Stimulated activated naive CD8-positive, alpha-beta T cell treated with anti-CD3 and anti-CD28 coated beads, Interleukin-15, Interleukin-2, amounts not matched to agents 100 ng/mL and 50 ng/mL, for 24 hours (primary cell): Measurements from ENCODE around the gene ERCC2.
"Not testable (repeated sequence)": the region's sequence is repeated elsewhere in the genome, so short reads cannot be mapped to it uniquely, and the experiment has no call there.

Experiments
- H3K27ac Mint-ChIP-seq: one replicate; pipeline ENCODE4 v1.8.0; 2021; ENCODE audit warnings: mild to moderate bottlenecking, mixed read lengths
- H3K27me3 Mint-ChIP-seq: one replicate; pipeline ENCODE4 v1.8.0; 2021; ENCODE audit warnings: mixed read lengths
- H3K36me3 Mint-ChIP-seq: one replicate; pipeline ENCODE4 v1.8.0; 2021; ENCODE audit warnings: low read depth, mixed read lengths
- H3K4me1 Mint-ChIP-seq: one replicate; pipeline ENCODE4 v1.8.0; 2021; ENCODE audit warnings: low read depth, mixed read lengths
- H3K4me3 Mint-ChIP-seq: one replicate; pipeline ENCODE4 v1.8.0; 2021; ENCODE audit warnings: mild to moderate bottlenecking, mixed read lengths
- H3K9me3 Mint-ChIP-seq: one replicate; pipeline ENCODE4 v1.8.0; 2021; ENCODE audit warnings: mixed read lengths

Gene ERCC2

DNA sequence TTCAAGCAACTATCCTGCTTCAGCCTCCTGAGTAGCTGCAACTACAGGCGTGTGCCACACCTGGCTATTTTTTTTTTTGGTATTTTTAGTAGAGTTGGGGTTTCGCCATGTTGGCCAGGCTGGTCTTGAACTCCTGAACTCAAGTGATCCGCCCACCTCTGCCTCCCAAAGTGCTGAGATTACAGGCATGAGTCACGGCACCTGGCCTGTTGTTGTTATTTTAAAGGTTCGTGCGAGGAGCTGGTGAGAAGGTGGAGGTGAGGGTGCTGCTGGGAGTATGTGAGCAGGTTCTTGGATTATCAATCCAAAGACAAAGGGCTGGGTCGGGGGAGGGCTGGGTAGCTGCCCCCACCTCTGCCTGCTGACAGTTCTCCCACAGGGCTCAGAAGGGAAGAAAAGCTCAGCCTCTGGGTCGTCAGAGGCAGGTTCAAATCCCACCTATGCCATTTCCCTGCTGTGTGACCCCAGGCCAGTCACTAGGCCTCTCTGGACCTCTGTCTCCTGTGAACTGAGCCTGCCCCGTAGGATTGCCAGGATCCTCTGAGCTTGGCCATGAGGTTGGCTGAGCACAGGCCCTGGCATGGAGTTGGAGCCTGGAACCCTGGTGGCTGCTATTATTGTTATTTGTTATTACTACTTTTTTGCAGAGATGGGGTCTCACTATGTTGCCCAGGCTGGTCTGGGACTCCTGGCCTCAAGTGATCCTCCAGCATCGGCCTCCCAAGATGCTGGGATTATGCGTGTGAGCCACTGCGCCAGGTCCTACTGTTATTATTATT is 49.2 kb downstream of the ERCC2 start:
- H3K27me3 Mint-ChIP-seq: peaks cover 37% of the 10 kb centered on the region
- H3K27ac Mint-ChIP-seq: no peak overlapping the region
- H3K4me1 Mint-ChIP-seq: no peaks in the 10 kb centered on the region
- no peaks in the 10 kb centered on the region for H3K9me3 Mint-ChIP-seq
- H3K36me3 Mint-ChIP-seq: no peaks in the 10 kb centered on the region
- no peak overlapping the region for H3K4me3 Mint-ChIP-seq

DNA sequence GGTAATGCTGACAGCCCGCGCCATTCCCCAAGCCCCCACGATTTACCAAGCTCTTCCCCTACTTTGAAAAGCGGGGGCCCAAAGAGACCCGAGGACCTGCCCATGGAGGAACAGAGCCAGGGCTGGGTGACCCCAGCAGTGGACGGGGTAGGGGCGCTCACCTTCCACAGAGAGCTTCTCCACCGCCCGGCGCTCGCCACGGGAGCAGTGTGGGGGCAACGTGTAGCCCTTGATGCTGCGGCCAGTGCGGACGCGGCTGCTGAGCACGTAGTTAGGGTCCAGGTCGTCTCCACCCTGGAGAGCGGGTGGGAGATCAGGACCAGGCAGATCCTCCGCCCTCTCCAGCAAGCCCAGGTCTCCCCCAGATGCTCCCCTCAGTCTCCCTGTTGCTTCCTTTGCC is 55.1 kb downstream of the ERCC2 start:
- no peaks in the 10 kb centered on the region for H3K9me3 Mint-ChIP-seq
- H3K4me1 Mint-ChIP-seq: no peaks in the 10 kb centered on the region
- no peak overlapping the region for H3K27ac Mint-ChIP-seq
- no peak overlapping the region for H3K4me3 Mint-ChIP-seq
- H3K27me3 Mint-ChIP-seq: peaks cover 31% of the 10 kb centered on the region
- no peaks in the 10 kb centered on the region for H3K36me3 Mint-ChIP-seq

DNA sequence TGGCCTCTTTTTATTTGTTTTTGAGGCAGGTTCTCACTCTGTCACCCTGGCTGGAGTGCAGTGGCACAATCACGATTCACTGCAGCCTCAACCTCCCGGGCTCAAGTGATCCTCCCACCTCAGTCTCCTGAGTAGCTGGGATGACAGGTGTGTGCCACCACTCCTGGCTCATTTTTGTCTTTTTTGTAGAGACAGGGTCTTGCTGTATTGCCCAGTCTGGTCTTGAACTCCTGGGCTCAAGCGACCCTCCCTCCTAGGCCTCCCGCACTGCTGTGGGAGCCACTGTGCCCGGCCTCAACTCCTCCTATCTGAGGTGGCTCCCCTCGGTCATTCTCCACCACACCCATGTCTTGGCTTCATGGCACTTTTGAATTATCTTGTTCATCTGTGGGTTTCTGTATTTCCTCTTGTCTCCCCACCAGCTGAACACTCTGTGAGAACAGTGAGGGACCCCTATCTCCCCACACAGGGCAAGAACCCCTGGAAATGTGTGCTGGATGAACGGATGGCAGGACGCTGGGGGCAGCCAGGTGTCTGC is 55.6 kb downstream of the ERCC2 start:
- Mint-ChIP-seq H3K27ac (no peak overlapping the region), H3K4me3 (no peak overlapping the region), H3K9me3 (no peaks in the 10 kb centered on the region), H3K27me3 (peaks cover 31% of the 10 kb centered on the region), H3K36me3 (no peaks in the 10 kb centered on the region), H3K4me1 (no peaks in the 10 kb centered on the region)

DNA sequence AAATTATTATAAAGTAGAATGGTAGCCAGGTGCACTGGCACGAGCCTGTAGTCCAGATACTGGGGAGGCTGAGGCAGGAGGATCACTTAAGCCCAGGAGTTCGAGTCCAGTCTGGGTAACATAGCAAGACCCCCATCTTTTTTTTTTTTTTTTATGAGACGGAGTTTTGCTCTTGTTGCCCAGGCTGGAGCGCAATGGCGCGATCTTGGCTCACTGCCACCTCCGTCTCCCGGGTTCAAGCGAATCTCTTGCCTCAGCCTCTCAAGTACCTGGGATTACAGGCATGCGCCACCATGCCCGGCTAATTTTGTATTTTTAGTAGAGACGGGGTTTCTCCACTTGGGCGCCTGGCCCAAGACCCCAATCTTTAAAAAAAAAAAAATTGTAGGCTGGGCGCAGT is 58.1 kb downstream of the ERCC2 start:
- not testable (repeated sequence) for H3K4me3 Mint-ChIP-seq, H3K4me1 Mint-ChIP-seq, H3K36me3 Mint-ChIP-seq, H3K27ac Mint-ChIP-seq, H3K9me3 Mint-ChIP-seq
- H3K27me3 Mint-ChIP-seq: peaks cover 22% of the 10 kb centered on the region

DNA sequence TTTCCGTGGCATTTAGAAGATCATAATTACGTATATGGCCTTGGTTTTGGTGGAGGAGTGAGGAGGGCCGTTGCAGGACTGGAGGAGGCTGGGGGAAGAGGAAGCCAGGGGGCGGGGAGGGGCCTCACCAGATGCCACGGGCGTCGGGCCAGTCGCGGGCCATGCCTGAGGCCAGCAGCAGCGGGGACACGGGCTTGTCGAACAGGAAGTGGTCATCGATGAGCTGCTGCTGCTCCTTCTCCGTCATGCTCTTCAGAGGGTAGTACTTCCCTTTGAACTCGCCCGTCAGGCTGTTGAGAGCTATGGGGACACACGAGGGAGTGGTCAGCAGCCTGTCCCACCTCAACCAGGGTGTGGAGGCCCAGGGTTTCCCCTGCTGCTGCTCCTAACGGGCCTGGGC is 58.8 kb downstream of the ERCC2 start:
- H3K4me3 Mint-ChIP-seq: no peak overlapping the region
- H3K4me1 Mint-ChIP-seq: no peaks in the 10 kb centered on the region
- no peaks in the 10 kb centered on the region for H3K36me3 Mint-ChIP-seq
- H3K27me3 Mint-ChIP-seq: peaks cover 17% of the 10 kb centered on the region
- H3K27ac Mint-ChIP-seq: no peak overlapping the region
- no peaks in the 10 kb centered on the region for H3K9me3 Mint-ChIP-seq

DNA sequence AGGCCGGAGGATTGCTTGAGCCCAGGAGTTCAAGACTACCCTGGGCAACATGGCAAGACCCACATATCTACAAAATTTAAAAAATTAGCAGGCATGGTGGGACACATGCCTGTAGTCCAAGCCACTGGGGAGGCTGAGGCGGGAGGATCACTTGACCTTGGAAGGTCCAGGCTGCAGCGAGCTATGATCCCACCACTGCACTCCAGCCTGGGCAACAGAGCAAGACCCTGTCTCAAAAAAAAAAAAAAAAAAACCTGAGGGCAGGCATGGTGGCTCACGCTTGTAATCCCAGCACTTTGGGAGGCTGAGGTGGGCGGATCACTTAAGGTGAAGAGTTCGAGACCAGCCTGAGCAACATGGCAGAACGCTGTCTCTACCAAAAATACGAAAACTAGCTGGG is 61.1 kb downstream of the ERCC2 start:
- H3K4me1 Mint-ChIP-seq, H3K4me3 Mint-ChIP-seq, H3K36me3 Mint-ChIP-seq, H3K27me3 Mint-ChIP-seq, H3K27ac Mint-ChIP-seq, H3K9me3 Mint-ChIP-seq: not testable (repeated sequence)

DNA sequence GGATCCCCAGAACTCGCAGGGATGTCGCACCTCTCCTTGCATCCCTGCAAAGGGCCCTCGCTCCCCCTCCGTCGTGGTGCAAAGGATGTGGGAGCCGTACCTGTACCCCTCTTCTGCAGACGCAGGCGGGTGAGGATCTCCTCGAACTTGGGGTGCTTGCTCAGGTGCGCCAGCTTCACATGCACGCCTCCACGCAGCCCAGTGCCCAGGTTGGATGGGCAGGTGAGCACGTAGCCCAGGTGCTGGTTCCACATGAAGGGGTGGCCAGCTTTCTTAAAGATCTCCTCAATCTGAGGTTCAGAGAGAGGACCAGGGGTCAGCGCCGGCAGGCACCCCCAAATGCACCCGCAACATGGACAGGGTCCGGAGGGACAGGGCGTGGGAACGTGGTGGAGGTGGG is 63.0 kb downstream of the ERCC2 start:
- Mint-ChIP-seq H3K27ac (no peak overlapping the region), H3K9me3 (no peaks in the 10 kb centered on the region), H3K36me3 (peaks cover 4% of the 10 kb centered on the region), H3K27me3 (no peaks in the 10 kb centered on the region), H3K4me1 (no peaks in the 10 kb centered on the region), H3K4me3 (no peak overlapping the region)

DNA sequence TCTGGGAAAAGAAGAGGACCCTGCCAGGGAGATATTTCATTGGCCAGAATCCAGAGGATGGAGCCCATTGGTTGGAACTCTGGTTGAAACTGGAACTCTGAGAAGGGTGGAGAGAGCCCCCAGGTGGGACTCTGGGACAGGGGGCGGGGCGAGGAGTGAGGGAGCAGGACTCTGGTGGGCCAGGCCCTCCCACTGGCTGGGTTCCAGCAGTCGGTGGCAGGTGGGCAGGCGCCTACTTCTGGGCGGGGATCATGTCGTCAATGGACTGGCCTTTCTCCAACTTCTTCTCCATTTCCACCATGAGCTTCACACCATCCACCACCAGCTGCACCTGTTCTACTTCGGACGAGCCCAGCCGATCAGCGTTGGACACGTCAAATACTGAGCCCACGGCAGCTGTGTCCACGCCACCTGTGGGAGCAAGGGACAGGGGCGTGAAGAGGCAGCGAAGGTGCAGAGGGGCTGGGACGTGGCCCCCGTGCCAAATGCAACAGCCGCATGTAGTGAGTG is 63.8 kb downstream of the ERCC2 start:
- no peaks in the 10 kb centered on the region for H3K9me3 Mint-ChIP-seq
- no peaks in the 10 kb centered on the region for H3K4me1 Mint-ChIP-seq
- no peaks in the 10 kb centered on the region for H3K27me3 Mint-ChIP-seq
- H3K36me3 Mint-ChIP-seq: peaks cover 4% of the 10 kb centered on the region
- no peak overlapping the region for H3K4me3 Mint-ChIP-seq
- H3K27ac Mint-ChIP-seq: no peak overlapping the region

DNA sequence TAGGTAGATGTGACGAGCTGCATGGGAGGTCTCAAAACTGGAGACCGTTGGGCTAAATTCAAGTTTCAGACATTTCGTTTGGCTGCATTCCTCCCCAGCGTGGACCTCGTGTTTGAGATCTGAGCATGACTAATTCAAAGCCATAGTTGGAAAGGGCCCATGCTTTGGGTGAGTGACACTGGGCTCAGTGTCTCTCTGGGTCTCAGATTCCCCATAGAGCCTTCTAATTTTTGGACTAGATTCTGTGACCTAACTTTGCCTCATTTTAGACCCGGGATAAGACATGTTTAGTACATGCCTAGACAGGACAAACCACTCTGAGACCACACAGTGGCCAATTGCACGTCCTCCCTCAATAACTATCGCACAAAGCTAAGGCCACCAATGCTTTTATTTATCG is 64.3 kb downstream of the ERCC2 start:
- H3K36me3 Mint-ChIP-seq: peaks cover 4% of the 10 kb centered on the region

DNA sequence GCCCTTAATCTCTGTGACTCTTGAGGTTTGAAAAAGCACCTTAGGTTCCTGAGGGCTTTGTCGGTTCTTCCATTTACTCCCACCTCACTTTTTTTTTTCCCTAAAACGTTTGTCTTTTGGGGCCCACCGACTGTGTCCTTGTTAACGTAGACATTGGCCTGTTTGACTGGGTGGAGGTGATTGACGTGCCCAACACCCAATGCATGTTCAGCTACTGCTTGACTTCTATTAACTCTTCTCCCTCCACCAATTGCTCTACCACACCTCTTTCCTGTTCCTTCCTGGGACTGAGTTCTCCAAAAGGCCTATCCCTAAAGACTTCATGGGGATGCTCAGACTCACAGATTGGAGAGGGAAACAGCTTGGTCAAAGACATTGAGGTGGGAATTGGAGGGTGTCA is 65.0 kb downstream of the ERCC2 start:
- Mint-ChIP-seq H3K27ac (no peak overlapping the region), H3K9me3 (no peaks in the 10 kb centered on the region), H3K4me1 (no peaks in the 10 kb centered on the region), H3K4me3 (no peak overlapping the region), H3K27me3 (no peaks in the 10 kb centered on the region), H3K36me3 (peaks cover 4% of the 10 kb centered on the region)

More for the DNA sequence above, 64.3 kb downstream of the ERCC2 start:
- H3K27ac Mint-ChIP-seq: no peak overlapping the region
- no peaks in the 10 kb centered on the region for H3K9me3 Mint-ChIP-seq
- no peaks in the 10 kb centered on the region for H3K4me1 Mint-ChIP-seq
- no peak overlapping the region for H3K4me3 Mint-ChIP-seq
- H3K27me3 Mint-ChIP-seq: no peaks in the 10 kb centered on the region

DNA sequence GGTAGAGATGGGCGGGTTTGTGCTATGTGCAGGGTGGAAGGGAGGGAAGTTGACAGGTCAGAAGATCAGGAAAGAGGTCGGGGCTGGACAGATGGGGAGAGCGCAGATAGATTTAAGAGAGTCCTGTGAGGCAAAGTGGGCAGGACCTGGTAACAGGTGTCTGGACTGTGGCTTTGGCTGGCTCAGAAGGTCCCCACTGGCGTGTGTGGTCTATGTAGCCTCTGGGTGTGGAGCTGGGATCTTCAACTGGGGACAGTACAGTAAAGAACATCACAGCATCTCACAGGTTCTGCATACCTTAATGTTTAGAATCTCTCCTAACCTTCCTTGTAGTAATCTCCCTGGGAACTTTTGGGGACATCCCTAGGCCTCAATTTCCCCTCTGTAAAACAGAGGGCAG is 65.4 kb downstream of the ERCC2 start:
- Mint-ChIP-seq H3K4me3 (no peak overlapping the region), H3K27ac (no peak overlapping the region), H3K9me3 (no peaks in the 10 kb centered on the region), H3K4me1 (no peaks in the 10 kb centered on the region), H3K27me3 (no peaks in the 10 kb centered on the region), H3K36me3 (peaks cover 8% of the 10 kb centered on the region)

DNA sequence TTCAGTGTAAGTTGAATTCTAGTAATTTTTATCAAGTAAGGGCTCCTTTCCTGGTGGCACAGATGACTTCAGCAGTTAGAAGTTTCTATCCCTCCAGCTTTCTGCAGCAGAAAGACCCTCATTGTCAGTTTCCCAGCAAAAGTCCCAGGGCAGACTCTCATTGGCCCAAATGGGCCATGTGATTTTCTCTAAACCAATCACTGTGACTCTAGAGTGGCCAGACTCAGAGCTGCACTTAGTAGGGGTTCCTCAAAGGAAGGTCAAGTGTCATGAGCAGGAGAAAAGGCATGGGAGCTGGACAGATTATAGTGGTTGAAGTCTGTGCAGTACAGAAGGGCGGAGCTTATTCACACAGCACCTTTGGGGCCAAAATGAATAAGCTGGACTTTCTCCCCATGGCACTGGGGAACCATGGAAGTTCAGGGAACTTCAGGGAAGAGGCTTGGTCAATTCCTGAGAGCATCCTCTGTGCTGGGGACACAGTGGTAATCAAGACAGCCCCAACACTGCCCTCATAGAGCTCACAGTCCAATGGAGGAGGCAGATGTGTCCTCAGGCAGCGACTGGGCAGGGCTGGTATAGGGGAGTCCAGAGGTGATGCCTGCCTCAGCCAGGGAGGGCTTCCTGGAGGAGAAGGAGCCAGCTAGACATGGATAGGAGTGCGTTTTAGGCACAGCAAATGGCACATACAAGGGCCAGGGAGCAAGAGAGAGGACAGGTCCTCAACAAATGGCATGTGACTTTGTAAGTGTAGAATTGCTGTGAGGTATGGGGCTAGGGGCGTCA is 66.0 kb downstream of the ERCC2 start:
- Mint-ChIP-seq H3K4me3 (no peak overlapping the region), H3K4me1 (no peaks in the 10 kb centered on the region), H3K36me3 (peaks cover 10% of the 10 kb centered on the region), H3K27ac (no peak overlapping the region), H3K27me3 (no peaks in the 10 kb centered on the region), H3K9me3 (no peaks in the 10 kb centered on the region)

DNA sequence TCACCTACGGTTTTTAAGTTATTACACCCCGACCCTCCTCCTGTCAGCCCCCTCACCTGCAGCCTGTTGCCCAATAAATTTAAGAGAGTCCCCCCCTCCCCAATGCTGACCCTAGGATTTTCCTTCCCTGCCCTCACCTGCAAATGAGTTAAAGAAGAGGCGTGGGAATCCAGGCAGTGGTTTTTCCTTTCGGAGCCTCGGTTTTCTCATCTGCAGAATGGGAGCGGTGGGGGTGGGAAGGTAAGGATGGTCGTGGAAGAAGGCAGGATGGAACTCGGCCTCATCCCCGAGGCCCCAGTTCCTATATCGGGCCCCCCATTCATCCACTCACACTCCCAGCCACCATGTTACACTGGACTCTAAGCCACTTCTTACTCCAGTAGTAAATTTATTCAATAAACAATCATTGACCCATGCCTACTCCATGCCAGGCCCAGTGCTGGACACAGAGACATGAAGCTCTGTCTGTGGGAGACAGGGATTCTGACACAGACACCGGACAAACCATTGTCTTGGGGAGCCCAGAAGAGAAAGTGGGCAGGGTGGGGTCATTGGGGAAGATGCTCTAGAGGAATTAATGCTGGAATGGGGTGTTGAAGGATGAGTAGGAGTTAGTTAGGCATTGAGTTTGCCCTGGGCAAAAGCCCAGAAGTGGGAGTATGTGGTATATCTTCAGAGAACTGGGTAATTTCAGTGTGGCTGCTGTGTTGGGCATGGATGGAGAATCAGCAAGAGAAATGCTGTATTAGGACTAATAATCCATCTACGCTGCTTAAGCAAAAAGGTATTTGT is 66.9 kb downstream of the ERCC2 start:
- no peak overlapping the region for H3K27ac Mint-ChIP-seq

DNA sequence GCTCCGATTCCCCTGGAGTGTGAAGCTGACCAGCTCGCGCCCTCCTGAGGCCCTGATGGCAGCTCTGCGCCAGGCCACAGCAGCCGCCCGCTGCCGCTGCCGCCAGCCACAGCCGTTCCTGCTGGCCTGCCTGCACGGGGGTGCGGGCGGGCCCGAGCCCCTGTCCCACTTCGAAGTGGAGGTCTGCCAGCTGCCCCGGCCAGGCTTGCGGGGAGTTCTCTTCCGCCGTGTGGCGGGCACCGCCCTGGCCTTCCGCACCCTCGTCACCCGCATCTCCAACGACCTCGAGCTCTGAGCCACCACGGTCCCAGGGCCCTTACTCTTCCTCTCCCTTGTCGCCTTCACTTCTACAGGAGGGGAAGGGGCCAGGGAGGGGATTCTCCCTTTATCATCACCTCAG is 68.0 kb downstream of the ERCC2 start:
- H3K27ac Mint-ChIP-seq: no peak overlapping the region
- no peaks in the 10 kb centered on the region for H3K27me3 Mint-ChIP-seq
- H3K9me3 Mint-ChIP-seq: no peaks in the 10 kb centered on the region
- H3K4me1 Mint-ChIP-seq: no peaks in the 10 kb centered on the region
- H3K36me3 Mint-ChIP-seq: peaks cover 21% of the 10 kb centered on the region
- no peak overlapping the region for H3K4me3 Mint-ChIP-seq

More for the DNA sequence above, 66.9 kb downstream of the ERCC2 start:
- H3K4me1 Mint-ChIP-seq: no peaks in the 10 kb centered on the region
- H3K4me3 Mint-ChIP-seq: no peak overlapping the region
- H3K27me3 Mint-ChIP-seq: no peaks in the 10 kb centered on the region
- no peaks in the 10 kb centered on the region for H3K9me3 Mint-ChIP-seq
- H3K36me3 Mint-ChIP-seq: peaks cover 18% of the 10 kb centered on the region
